A204.1 (cell line): Measurements from ENCODE around the gene NEK4.
"Not testable (repeated sequence)": the region's sequence is repeated elsewhere in the genome, so short reads cannot be mapped to it uniquely, and the experiment has no call there.

Experiments
- FAIRE-seq: peaks from 2 replicates; lab custom pipeline; 2012; peaks lifted over from hg19 to GRCh38; lab: Jason Lieb, UNC

NEK4 gene

GRCh38 chr3:52731590-52731989 lies 39.1 kb downstream of the NEK4 start:
- no peak for FAIRE-seq

GRCh38 chr3:52730681-52731080 lies 40.1 kb downstream of the NEK4 start:
- FAIRE-seq, result no peak

DNA sequence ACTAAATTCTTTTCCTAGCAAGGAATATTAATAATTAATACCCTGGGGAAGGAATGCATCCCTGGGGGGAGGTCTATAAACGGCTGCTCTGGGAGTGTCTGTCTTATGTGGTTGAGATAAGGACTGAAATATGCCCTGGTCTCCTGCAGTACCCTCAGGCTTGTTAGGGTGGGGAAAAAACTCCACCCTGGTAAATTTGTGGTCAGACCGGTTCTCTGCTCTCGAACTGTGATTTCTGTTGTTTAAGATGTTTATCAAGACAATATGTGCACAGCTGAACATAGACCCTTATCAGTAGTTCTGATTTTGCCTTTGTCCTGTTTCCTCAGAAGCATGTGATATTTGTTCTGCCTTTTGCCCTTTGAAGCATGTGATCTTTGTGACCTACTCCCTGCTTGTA lies 42.0 kb downstream of the NEK4 start:
- not testable (repeated sequence) for FAIRE-seq

GRCh38 chr3:52724511-52724910 lies 46.2 kb downstream of the NEK4 start:
- no peak for FAIRE-seq

DNA sequence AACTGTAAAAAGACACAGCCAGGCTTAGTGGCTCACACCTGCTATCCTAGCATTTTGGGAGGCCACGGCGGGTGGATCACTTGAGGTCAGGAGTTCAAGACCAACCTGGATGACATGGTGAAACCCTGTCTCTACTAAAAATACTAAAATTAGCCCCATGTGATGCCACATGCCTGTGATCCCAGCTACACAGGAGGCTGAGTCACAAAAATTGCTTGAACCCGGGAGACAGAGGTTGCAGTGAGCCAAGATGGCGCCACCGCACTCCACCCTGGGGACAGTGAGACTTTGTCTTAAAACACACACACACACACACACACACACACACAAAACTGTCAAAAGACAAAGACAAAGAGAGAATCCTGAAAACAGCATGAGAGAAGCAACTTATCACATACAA lies 46.8 kb downstream of the NEK4 start:
- FAIRE-seq, result no peak

DNA sequence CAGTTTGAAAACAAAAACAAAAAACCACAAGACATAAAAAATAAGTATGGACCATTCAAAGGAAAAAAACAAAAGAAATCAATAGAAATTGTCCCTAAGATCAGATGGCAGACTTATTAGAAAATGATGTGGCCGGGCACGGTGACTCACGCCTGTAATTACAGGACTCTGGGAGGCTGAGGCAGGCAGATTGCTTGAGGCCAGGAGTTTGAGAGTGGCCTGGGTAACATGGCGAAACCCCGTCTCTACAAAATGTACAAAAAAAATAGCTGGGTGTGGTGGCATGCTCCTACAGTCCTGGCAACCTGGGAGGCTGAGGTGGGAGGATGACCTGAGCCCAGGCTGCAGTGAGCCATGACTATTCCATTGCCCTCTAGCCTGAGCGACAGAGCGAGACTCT lies 48.2 kb downstream of the NEK4 start:
- no peak for FAIRE-seq

DNA sequence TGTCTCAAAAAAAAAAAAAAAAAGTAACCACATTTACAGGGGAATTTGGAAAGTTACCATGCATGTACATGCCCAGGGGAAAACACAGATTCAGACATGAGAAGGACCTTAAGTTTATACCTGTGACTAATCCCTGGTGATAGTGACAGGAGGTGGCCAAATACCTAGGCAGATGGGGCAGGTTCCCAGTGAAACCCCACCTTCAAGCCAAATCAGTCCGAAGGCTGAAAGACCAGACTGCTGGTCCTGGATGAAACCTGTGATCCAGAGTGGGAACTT lies 49.1 kb downstream of the NEK4 start:
- no peak for FAIRE-seq

DNA sequence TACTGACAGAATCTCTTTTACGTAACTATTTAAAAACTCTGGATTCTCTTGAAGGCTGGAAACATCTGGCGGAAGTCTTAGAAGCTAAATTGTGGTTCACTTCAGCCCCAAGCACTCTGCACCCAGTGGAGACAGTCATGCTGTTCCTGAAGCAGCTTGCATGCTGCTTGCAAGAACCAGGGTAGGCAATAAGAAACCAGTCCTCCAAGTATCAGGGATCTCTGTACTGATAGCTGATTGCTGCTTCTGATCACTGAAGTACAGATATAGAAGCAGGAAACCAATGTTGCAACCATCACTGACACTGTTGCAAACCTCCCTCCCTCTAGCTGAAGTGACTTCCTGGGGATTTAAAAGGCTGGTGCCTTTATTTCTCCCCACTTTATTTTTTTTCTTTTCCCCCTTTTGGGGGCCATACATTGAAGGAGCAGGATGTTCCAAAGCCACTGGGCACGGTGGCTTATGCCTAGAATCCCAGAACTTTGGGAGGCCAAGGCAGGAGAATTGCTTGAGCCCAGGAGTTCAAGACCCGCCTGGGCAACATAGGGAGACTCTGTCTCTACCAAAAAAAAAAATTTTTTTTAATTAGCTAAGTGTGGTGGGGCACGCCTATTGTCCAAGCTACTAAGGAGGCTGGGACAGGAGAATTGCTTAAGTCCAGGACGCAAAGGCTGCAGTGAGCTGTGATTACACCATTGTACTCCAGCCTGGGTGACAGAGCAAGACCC lies 49.6 kb downstream of the NEK4 start:
- FAIRE-seq, result no peak

GRCh38 chr3:52719618-52720017 lies 51.1 kb downstream of the NEK4 start:
- no peak for FAIRE-seq

DNA sequence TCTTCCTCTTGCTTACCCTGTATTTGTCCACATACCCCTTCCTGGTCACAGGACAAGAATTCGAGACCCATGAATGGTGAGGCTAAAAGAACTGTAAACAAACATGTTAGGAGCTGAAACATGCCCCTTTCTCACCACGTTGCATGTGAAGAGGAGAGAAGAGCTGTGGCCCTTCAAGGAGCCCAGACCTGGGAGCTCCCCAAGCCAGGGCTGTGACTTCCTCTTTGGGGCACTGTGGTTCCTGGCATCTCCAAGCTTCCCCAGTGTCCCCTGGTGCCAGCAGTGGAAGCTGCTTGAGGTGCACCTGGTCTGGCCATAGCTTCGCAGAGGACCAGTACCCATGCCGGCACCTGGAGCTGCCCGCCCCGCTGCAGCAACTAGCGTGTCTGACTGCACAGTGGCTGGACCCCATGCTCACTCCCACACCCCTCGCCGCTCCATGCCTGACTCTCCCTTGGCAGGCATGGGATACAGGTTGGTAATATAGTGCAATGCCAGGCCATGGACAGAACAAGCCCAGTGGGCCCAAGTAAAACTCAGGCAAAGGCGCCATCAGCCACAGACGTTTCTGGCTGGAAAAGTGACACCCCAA lies 54.9 kb downstream of the NEK4 start:
- no peak for FAIRE-seq

DNA sequence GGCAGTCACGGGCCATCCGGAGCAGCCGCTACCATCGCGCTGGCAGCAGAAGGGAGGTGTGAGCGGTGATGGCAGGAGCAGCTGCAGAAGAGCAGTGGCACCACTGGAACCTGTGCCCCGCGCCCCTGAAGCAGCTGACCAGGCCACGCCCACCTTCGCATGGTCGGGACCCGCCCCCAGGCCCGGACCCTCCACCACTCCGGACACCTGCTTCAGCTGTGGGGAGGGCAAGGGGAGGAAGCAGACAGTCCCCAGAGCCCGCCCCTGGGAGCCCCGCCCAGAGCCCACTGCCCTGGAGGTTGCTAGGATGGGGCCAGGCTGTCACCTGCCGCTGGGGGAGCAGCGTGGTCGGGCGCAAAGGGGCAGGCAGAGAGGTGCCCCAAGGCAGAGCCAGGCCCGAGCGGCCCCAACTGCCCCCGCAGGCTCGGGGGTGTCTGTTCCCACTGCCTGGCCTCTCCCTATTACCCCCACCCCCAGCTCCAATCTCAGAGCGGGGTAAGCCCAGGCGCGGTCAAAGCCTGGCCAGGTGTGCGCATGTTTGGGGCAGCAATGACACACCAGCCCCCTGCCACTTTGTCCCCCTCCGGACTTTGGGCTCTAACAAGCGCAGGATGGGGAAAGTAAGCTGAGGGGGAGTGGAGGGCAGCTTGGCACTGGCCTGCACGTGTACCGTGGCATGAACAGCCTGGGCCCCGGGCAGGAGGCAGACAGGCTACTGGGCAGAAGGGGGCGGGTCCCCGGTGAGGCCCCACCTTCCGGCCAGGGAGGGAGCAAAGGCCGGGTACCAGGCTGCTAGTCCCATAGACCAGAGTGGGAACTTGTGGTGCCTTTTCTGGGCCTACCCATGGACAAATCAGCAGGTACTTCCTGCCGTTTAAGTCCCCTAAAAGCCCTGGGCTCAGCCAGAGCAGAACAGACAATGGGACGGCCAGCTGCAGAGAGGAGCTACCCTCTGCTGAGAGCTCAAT lies 56.1 kb downstream of the NEK4 start:
- no peak for FAIRE-seq

DNA sequence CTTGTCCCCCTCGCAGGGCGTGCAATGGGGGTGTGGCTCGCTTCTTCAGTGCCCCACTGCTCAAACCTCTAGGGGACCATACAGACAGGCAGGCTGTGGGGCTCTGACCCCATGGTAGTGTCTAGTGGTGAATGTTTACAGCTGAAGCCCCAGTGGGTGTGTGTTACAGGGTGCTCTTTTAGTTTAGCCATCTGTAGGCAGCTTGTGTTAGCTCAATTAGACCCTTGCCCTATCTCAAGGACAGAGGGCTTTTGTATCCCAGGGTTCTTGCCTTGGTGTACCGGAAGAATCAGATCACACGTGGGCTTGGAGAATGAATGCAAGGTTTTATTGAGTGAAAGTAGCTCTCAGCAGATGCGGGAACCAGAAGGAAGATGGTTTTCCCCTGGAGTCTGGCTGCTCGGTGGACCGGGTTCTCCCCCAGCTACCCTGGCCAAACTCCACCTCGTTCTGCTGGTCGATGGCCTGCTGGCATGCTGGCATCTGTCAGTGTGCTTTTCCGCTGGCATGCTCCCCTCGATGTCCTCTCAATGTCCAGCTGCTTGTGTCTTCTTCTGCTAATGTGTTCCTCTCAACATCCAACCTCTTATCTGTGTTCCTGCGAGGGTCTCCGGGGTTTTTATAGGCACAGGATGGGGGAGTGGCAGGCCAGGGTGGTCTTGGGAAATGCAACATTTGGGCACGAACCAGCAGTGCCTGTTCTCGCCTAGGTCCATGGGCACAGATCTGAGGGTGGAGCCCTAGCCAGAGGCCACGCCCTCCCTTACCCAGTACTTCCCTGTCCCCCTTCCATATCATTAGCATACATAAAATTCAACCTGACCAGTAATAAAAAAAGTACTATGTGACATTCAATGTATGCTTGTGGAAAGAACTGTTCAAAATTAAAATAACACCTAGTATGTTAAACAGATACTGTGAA lies 58.2 kb downstream of the NEK4 start:
- no peak for FAIRE-seq

DNA sequence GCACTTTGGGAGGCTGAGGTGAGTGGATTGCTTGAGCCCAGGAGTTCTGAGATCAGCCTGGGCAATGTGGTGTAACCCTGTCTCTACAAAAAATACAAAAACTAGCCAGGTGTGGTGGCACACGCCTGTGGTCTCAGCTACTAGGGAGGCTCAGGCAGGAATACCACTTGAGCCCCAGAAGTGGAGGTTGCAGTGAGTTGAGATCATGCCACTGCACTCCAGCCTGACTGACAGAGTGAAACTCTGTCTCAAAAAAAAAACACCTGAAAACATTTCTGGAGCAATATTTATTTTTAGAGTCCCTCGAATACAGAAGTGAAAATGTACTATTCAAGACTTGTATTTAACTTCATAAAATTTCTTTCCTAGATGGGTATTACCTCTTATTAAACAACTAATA lies 60.2 kb downstream of the NEK4 start:
- no peak for FAIRE-seq

DNA sequence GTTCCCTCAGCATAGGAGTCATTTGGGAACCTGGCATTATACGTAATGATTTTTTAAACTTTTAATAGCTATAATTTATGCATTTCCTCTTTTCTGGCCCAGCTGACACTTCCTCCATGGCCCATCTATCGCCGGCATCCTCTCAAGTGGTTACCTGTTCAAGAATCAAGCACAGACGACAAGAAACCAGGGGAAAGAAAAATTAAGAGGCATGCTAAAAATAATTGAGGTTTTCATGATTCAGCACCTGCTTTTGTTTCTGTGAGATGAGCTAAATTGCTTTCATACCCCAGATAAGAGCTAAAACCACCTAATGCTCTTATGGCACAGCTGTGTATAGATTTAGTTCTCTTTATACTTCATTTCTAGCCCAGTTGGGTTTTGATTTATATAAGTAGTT lies 63.2 kb downstream of the NEK4 start:
- no peak for FAIRE-seq

DNA sequence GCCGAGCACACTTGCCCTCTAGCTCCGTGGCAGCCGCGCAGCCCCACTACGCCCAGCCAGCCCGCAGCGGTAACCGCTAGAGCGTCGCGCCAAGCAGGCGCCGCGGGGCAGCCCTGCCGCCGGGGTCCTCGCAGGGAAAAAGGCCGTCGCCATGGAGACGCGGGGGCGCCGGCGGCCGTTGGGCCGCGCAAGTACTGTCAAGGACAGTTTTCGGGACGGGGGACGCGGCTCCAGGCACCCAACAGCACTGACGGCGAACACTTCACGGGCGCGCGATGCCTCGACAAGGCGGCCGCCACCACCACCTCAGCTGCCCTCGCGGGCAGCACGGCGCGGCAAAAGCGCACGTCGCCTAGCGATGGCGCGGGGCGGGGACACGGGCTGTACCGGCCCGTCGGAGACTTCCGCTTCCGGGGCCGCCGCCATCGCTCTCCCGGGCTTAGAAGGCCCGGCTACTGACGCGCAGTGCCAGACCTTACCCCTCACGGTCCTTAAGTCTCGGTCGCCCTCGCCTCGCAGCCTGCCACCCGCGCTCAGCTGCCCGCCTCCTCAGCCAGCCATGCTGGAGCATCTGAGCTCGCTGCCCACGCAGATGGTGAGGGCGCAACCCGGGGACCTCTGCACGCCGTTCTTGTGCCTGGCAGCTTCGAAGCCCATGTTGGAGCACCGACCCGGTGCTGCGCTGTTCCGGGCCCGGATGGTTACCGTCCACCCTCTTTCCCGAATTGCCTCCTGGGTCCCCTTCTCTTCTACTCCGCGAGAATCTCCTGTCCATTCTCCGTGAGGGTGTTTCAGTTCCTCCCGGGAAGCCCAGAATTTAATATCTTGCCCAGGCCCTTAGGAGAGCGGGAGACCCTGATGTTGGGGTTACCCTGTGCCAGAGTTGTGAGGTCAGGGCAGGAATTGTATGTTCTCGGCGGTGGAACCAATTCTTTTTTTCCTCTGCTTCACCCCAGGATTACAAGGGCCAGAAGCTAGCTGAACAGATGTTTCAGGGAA lies 64.8 kb downstream of the NEK4 start, which contains the start of the genes GLT8D1 and SPCS1:
TSS of gene GLT8D1 (minus strand) at position 104 of the 999 bp plus-strand sequence. CDS start 5,331 bp downstream, outside the sequence.
TSS of gene SPCS1 (plus strand) at position 419 of the 999 bp plus-strand sequence. CDS start at position 560, 141 bp downstream.
- FAIRE-seq, result no peak

DNA sequence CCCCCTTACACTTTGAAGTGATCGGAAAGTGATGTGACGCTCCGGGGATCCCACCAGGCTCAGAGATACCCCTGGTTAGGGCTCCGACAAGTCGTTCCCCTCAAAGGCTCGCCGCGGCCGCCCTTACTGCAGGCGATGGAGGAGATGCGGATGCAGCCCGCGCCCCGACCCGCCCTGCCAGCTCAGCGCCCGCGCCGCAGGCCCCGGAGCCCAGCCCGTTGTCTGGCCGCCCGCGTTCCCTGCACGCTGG lies 65.4 kb downstream of the NEK4 start:
- FAIRE-seq, result no peak

DNA sequence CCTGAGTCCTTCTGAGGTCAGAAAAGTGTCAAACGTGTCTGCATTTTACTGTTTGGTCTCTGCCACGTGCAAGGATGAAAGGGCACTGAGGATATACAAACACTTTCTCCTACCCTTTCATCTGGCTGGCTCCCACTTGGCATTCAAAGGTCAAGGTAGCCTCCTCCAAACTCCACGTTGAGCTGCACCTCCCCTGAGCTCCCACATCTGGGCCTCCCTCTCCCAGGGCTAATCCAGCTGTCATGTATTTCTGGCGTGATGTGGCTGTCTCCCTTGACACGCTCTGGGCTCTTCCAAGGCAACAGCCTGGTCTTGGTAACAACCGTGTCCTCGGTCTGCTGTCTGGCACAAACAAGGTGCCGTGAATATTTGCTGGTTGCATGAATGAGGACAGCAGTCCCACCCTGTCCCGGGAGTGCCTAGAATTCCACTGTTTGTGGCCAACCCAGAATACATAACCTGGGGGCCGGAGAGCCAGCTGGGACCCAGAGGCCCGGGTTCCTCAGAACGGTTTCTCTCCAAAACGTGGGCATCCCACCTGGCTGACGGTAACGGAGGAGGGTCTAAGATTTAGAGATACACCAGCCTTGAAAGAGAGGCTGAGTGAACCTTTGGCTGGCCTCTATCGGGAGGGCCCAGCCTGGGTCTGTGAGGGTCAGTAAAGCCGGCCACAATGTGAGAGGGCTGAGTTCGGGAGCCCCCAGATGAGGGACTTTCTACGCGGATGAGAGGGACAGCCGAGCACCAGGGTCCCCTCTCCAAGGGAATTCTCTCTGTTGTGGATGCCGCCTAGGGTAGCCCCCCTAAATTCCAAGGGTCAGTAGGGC lies 65.9 kb downstream of the NEK4 start:
- FAIRE-seq, result no peak

GRCh38 chr3:52703341-52703740 lies 67.4 kb downstream of the NEK4 start:
- no peak for FAIRE-seq

DNA sequence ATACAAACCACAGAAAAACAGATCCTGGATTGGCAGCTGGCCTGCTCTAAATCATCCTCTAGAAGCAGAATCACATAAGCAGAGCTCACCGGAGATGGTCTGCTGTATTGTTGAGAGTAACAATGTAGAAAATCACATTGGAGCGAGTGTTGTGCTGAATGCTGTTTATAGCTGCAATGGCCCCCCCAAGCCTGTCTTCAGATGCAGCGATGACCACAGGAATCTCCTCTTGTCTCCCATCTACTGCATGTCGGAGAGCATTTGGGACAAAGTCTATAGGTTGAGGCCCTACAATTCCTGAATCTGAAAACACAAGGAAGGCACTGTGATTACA lies 73.1 kb downstream of the NEK4 start:
- no peak for FAIRE-seq
